Measurements from ENCODE around the gene AK5.

- TF ChIP-seq CTCF (IDR thresholded peaks at IDR 0.05), result no peak
- TF ChIP-seq POLR2A (IDR thresholded peaks at IDR 0.05), result no peak
These were observed 142.4 kb downstream of the AK5 start for GRCh38 chr1:77424236-77424635.

All from transverse colon (tissue), 3 donors.